ENCODE measurements around the gene TBC1D26. TPM values are rescaled to one million over a fixed set of nuclear protein-coding genes. Genes with fewer than 3 reads are reported as not detected.
"Not testable (repeated sequence)": the region's sequence is repeated elsewhere in the genome, so short reads cannot be mapped to it uniquely, and the experiment has no call there.

TBC1D26 gene
- total RNA-seq, 2 donors from 2014 or later, result not detected

DNA sequence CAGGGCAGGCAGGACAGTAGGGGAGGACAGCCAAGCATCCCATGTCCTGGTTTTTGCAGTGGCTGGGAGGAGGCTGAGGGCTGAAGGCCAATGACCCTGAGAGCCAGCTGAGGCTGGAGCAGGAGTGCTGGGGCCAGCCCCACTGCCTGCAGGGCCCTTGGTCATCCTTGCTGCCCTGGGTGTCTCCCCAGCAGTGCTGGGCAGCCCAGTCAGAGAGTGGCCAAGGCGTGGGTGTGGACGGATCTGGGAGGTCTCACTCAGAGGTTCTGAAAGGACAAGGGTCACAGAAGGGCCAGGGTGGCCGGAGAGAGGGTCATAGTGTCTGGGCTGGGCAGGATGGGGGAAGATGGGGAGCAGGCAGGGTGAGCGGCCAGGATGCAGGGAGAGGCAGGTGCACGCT lies 4.5 kb downstream of the TBC1D26 start:
- not testable (repeated sequence) for H3K4me3 Mint-ChIP-seq; H3K4me1 Mint-ChIP-seq; H3K36me3 Mint-ChIP-seq (ENCODE audit: low read depth); ATAC-seq; H3K27ac Mint-ChIP-seq; H3K9me3 ChIP-seq (ENCODE audit: control insufficient read depth, low read length, poor library complexity, severe bottlenecking); DNase-seq
- peaks cover 16% of the 10 kb centered on the region for H3K27me3 Mint-ChIP-seq

DNA sequence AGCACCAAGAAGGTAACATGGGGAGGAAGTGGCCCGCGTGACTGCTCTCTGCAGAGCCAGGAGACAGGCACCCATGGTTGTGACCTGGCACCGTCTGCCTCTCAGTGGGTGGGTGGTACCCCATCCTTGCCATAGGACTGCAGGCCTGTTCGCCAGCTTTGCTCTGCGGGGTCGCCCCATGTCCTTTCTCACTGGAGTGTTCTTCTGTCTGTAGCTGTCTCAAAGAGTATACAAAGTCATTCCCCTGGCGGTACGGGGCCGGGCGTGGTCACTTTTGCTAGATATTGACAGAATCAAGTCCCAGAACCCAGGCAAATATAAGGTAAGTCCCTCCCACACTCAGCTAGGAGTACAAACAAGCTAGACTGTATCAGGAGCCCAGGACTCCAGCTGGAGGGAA lies 6.0 kb downstream of the TBC1D26 start:
- peaks cover 3% of the 10 kb centered on the region for H3K4me1 Mint-ChIP-seq
- ATAC-seq (no peak), DNase-seq (no peak)
- peaks cover 16% of the 10 kb centered on the region for H3K27me3 Mint-ChIP-seq
- H3K36me3 Mint-ChIP-seq (ENCODE audit: low read depth), result no peaks in the 10 kb centered on the region
- no peak overlapping the region for H3K27ac Mint-ChIP-seq
- no peaks in the 10 kb centered on the region for H3K9me3 ChIP-seq (ENCODE audit: control insufficient read depth, low read length, poor library complexity, severe bottlenecking)
- no peak overlapping the region for H3K4me3 Mint-ChIP-seq

DNA sequence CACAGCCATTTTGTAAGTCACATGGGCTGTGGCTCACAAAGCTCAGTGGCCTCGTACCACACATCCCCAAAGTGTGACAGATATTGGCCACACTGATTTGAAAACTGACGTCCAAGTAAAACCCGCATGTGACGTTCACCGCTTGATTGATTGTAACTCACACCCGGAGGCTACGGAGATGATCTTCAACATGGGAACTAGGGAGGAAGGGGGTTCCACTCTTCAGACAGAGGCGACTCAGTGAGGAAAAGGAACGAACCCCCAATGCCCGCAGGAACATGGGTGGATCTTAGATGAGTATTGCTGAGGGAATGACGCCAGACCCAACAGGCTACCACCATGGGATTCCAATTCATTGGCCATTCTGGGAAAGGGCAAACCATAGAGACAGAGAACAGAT lies 7.2 kb downstream of the TBC1D26 start:
- not testable (repeated sequence) for H3K36me3 Mint-ChIP-seq (ENCODE audit: low read depth); DNase-seq; H3K27ac Mint-ChIP-seq; ATAC-seq; H3K9me3 ChIP-seq (ENCODE audit: control insufficient read depth, low read length, poor library complexity, severe bottlenecking); H3K4me3 Mint-ChIP-seq; H3K4me1 Mint-ChIP-seq
- peaks cover 16% of the 10 kb centered on the region for H3K27me3 Mint-ChIP-seq

DNA sequence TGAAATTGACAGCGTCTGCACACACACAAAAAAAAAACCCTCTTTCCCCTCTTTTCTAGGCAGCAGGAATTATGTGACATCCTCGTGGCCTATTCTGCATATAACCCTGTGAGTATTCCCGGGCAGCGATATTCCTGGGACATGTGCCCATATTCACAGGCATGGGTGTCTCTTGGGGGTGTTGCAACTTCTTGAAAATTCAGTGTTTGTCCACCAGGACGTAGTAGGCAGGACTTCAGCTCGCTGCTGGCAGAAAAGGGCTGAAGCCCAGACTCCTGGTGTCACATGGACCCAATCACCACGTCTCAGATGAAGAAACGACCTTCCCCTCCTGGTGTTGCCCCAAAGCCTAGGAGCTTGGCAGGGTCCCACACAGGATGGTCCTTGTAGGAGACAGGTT lies 8.0 kb downstream of the TBC1D26 start:
- not testable (repeated sequence) for H3K4me1 Mint-ChIP-seq; H3K9me3 ChIP-seq (ENCODE audit: control insufficient read depth, low read length, poor library complexity, severe bottlenecking); DNase-seq; H3K4me3 Mint-ChIP-seq; H3K27ac Mint-ChIP-seq; H3K36me3 Mint-ChIP-seq (ENCODE audit: low read depth); ATAC-seq
- peaks cover 16% of the 10 kb centered on the region for H3K27me3 Mint-ChIP-seq

DNA sequence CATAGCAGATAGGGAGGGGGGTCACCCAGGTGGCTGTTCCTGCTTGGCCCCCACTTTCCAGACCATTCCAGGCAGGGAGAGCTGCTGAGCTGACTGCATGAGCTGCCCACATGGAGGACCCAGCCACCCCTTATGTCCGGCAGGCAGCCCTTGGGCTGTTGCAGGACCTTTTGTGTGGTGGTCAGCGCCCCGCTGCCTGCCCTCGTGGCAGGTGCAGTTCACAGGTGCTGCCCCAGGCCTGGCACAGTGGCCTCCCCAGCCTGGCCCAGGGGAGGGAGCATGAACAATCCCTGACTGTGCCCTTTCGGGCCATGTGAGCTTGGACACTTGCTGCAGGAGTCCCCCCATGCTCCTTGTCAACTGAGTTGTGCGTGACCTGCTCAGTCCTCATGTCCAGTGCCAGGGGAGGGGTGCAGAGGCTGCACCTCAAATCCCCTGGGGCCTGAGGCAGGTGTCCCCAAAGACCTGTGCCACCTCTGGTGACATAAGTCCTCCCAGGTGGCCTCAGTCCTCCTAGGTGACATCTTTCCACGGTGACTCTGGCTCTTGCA lies 8.6 kb downstream of the TBC1D26 start:
- no peaks in the 10 kb centered on the region for H3K36me3 Mint-ChIP-seq (ENCODE audit: low read depth)
- no peak overlapping the region for H3K4me3 Mint-ChIP-seq
- ATAC-seq (no peak), DNase-seq (no peak)
- H3K27ac Mint-ChIP-seq, result no peak overlapping the region
- H3K27me3 Mint-ChIP-seq, result peaks cover 16% of the 10 kb centered on the region
- peaks cover 3% of the 10 kb centered on the region for H3K4me1 Mint-ChIP-seq
- no peaks in the 10 kb centered on the region for H3K9me3 ChIP-seq (ENCODE audit: control insufficient read depth, low read length, poor library complexity, severe bottlenecking)

DNA sequence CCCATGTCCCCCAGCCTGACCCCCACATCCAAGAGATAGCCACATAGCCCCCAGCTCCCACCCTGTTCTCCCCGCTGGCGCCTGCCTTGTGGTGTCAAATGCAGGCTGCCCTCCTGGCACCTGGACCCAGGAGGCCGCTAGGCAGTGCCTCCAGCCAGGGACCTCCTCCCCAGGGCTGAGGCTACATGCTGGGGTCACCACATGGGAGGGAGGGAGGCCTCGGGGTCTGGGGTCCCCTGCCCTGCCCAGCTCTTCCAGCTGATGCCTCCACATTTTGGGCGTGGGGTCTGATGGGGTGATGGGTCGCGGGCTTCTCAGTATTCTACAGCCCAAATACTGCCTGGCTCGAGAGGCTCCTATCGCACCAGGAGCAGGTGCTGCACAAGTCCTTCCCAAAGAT lies 9.5 kb downstream of the TBC1D26 start:
- Mint-ChIP-seq H3K27me3 (peaks cover 21% of the 10 kb centered on the region), H3K4me3 (no peak overlapping the region), H3K27ac (no peak overlapping the region), H3K36me3 (ENCODE audit: low read depth) (no peaks in the 10 kb centered on the region), H3K4me1 (peaks cover 5% of the 10 kb centered on the region)
- ATAC-seq (no peak), DNase-seq (no peak)
- H3K9me3 ChIP-seq (ENCODE audit: control insufficient read depth, low read length, poor library complexity, severe bottlenecking), result no peaks in the 10 kb centered on the region

DNA sequence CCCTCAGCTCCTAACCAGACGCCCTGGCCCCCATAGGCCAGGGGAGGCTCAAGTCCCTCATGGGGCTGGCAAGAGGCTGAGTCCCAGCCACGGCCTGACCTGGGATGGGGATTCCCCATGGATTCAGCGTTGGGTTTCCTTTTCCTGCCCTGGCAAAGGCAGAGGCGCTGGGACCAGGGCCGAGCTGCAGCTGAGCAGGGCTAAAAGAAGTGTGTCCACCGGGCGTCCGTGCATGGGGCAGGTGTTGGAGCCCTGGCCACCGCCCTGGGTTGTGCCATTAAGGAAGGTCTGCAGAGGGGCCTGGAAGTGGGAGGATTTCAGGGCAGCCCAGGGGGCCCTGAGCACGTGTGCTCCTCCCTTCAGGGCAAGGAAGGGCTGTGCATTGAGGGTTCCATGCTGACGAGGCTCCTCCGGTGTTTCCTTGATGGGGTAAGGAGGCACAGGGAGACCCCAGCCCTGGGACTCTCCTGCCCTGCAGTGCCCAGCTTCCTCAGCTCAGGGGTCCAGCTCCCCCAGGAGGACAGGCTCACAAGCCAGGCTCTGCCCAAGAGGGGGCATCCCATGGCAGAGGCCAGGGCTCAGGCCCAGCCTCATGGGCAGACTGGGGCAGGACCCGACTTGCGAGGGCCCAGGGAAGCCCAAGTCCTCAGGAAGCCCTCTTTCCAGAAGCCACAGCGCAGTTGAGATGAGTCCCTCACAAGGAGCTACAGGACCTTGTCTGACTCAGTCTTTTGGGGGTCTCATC lies 10.1 kb downstream of the TBC1D26 start:
- H3K27me3 Mint-ChIP-seq, result peaks cover 22% of the 10 kb centered on the region
- H3K4me3 Mint-ChIP-seq, result no peak overlapping the region
- H3K4me1 Mint-ChIP-seq, result peaks cover 5% of the 10 kb centered on the region
- DNase-seq (no peak), ATAC-seq (no peak)
- H3K9me3 ChIP-seq (ENCODE audit: control insufficient read depth, low read length, poor library complexity, severe bottlenecking), result no peaks in the 10 kb centered on the region
- H3K36me3 Mint-ChIP-seq (ENCODE audit: low read depth), result no peaks in the 10 kb centered on the region
- no peak overlapping the region for H3K27ac Mint-ChIP-seq

DNA sequence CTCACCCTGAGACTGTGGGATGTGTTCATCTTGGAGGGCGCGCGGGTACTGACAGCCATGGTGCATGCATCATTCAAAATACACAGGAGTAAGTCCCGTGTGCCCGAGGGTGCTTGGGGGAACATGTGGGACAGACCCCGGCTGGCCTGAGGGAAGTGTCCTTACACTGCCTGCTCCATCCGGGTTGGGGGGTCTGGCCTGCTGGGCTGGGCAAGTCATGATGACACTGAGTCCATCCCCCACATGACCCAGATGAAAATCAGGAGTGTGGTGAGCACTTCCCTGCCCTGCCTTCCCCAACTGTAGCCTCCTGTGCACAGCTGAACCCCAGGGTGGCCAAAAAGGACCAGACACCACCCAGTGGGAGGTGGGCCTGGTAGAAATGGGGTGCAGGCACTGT lies 10.8 kb downstream of the TBC1D26 start:
- no peak for ATAC-seq
- Mint-ChIP-seq H3K4me3 (no peak overlapping the region), H3K27me3 (peaks cover 22% of the 10 kb centered on the region), H3K36me3 (ENCODE audit: low read depth) (no peaks in the 10 kb centered on the region), H3K4me1 (peaks cover 5% of the 10 kb centered on the region), H3K27ac (no peak overlapping the region)
- no peak for DNase-seq
- H3K9me3 ChIP-seq (ENCODE audit: control insufficient read depth, low read length, poor library complexity, severe bottlenecking), result no peaks in the 10 kb centered on the region

DNA sequence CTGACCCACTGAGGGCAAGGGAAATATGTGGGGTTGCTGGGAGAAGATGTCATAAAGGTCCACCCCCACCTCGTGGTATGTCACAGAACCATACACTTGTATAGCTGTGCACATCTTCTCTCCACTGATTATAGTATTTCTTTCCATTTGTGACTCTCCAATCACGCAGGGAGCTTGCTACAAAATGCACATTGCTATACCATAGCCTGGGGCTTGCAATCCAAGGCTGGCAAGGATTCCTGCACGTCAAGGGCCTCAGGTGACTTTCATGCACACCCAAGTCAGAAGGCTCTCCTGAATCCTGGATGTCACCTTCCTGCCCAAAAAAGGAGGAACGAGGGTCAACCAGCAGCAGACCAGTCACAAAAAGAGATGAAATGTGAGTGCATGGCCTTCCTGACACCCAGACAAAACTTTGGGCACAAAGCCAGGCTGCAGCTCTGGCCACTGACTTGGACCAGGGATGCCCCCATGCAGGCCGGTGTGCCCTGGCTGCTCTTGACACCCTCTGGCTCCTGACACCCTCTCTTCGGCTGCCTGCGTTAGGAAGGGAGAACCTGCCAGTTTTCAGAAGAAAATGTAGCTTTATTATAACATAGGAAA lies 12.1 kb downstream of the TBC1D26 start:
- Mint-ChIP-seq H3K36me3 (ENCODE audit: low read depth) (no peaks in the 10 kb centered on the region), H3K4me1 (peaks cover 5% of the 10 kb centered on the region), H3K27me3 (peaks cover 17% of the 10 kb centered on the region), H3K27ac (no peak overlapping the region), H3K4me3 (no peak overlapping the region)
- ATAC-seq (no peak), DNase-seq (no peak)
- no peaks in the 10 kb centered on the region for H3K9me3 ChIP-seq (ENCODE audit: control insufficient read depth, low read length, poor library complexity, severe bottlenecking)

DNA sequence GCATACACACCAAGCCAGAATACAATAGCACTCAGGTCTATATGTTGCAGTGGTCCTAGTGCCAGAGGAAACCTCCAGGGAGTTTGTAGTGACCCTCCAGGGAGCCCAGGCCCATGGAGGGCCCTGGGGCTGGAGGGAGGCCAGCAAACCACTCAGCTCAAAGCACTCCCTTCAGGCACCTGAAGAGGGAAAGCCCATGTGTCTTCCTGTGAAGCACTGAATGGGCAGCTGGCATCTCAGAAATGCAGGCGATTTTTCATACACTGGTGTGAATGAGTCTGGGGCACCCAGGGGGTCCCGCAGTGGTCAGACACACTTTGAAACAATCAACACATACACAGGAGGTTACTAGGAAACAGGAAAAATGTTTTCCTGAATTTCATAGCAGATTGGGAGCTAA lies 12.8 kb downstream of the TBC1D26 start:
- no peak for ATAC-seq
- Mint-ChIP-seq H3K27me3 (peaks cover 10% of the 10 kb centered on the region), H3K27ac (no peak overlapping the region), H3K4me3 (no peak overlapping the region), H3K36me3 (ENCODE audit: low read depth) (no peaks in the 10 kb centered on the region), H3K4me1 (peaks cover 2% of the 10 kb centered on the region)
- no peaks in the 10 kb centered on the region for H3K9me3 ChIP-seq (ENCODE audit: control insufficient read depth, low read length, poor library complexity, severe bottlenecking)
- no peak for DNase-seq

DNA sequence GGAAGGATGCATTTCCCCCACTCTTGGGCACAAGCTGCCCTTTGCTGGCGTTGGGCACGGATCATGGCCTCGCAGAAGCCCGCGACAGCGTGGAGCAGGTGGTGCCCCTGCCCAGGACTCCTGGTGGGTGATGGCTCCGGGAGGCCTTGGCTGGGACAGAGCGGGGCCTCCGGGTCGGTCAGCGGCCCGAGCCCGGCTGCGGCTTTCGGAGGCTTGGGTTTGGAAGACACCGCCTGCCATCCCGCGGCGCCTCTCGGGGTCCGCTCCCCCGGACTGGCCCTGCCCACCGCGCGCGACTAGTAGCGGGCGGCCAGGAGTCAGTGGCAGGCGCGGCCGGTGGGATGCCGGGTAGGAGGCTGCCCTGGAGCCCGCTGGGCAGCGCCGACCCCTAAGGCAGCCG lies 17.3 kb downstream of the TBC1D26 start:
- not testable (repeated sequence) for H3K4me1 Mint-ChIP-seq; H3K4me3 Mint-ChIP-seq; DNase-seq; H3K27ac Mint-ChIP-seq; H3K27me3 Mint-ChIP-seq; H3K36me3 Mint-ChIP-seq (ENCODE audit: low read depth); H3K9me3 ChIP-seq (ENCODE audit: control insufficient read depth, low read length, poor library complexity, severe bottlenecking); ATAC-seq

DNA sequence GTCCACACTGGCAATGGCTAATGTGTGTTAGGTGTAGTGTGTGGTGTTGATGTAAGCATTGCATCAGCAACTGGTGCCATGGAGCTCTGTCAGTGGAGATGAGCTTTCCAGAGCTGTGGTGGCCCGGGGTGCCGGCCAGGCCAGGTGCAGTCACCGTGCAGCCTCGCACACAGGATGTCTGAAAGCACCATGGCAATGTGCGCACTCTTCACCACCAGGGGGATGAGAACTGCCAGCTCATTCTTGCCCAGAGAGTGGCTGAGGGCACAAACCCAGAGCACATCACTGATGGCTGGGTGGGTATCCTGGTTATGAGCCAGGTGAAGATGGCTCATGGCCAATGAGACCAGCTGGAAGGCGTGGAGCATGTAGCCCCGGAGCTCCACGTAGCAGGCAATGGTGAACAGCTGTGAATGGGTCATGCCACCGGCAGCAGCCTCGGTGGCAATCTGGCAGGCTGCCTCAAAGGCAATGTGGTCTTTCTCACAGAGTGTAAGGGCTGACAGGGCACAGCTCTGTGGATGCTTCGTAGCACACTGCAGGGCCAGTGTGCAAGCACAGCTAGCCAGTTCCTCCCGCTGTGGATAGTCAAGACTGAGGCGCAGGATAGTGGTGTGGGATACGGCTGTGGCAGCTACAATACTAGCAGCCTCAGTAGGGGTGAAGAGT lies 36.9 kb downstream of the TBC1D26 start:
- DNase-seq; H3K4me1 Mint-ChIP-seq; H3K9me3 ChIP-seq (ENCODE audit: control insufficient read depth, low read length, poor library complexity, severe bottlenecking); H3K27ac Mint-ChIP-seq; H3K27me3 Mint-ChIP-seq; ATAC-seq; H3K36me3 Mint-ChIP-seq (ENCODE audit: low read depth); H3K4me3 Mint-ChIP-seq: not testable (repeated sequence)

DNA sequence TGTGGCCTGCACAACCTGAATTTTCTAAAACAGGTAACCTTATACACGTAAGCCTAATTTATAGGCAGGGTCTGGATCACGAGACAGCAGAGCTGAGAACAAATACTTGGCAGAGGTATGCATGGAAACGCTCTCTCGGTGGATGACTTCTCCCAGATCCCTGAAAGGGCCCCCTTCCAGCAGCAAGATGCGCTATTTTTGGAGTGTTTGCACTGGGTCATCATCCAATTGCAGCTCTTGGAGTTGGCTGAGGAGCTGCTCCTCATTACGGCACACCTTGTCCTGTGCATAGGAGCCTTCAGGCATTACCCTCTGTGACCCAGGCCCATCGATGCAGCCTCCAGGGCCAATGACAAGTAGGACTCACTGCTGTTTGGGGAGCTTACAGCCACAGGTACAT lies 38.6 kb downstream of the TBC1D26 start:
- H3K27ac Mint-ChIP-seq; H3K4me3 Mint-ChIP-seq; H3K4me1 Mint-ChIP-seq; H3K36me3 Mint-ChIP-seq (ENCODE audit: low read depth); ATAC-seq; H3K27me3 Mint-ChIP-seq; H3K9me3 ChIP-seq (ENCODE audit: control insufficient read depth, low read length, poor library complexity, severe bottlenecking); DNase-seq: not testable (repeated sequence)

All from T-helper 17 cell (primary cell).